Fibroblast of lung (primary cell): ENCODE results near the gene C1RL. TPM values are rescaled to one million over a fixed set of nuclear protein-coding genes. Genes with fewer than 3 reads are reported as not detected.

Experiments used
- DNase-seq, 2 donors: peaks; one replicate each; pipeline versions ENCODE4 v3.0.0 to v3.0.0-alpha.2; 2010; ENCODE audit warnings: low read depth in 2 of 2
- H2AFZ ChIP-seq: 2 replicates; pipeline ENCODE4 v1.5.1; 2012; ENCODE audit warnings: low read length, control low read depth, inconsistent platforms
- H3K27ac ChIP-seq: 2 replicates; pipeline ENCODE4 v1.5.1; 2011; ENCODE audit warnings: low read length, control low read depth; ENCODE audit not compliant: insufficient read depth
- H3K27me3 ChIP-seq: 2 replicates; pipeline ENCODE4 v1.5.1; 2011; ENCODE audit warnings: mild to moderate bottlenecking, low read length; ENCODE audit not compliant: control insufficient read depth, insufficient read depth
- H3K36me3 ChIP-seq: 2 replicates; pipeline ENCODE4 v1.5.1; 2011; ENCODE audit warnings: low read length; ENCODE audit not compliant: control insufficient read depth, insufficient read depth
- H3K4me1 ChIP-seq: 2 replicates; pipeline ENCODE4 v1.5.1; 2011; ENCODE audit warnings: low read length; ENCODE audit not compliant: control insufficient read depth, insufficient read depth; ENCODE audit errors: extremely low read depth
- H3K4me2 ChIP-seq: 2 replicates; pipeline ENCODE4 v1.5.1; 2011; ENCODE audit warnings: low read length, control low read depth; ENCODE audit not compliant: insufficient read depth; ENCODE audit errors: extremely low read depth
- H3K4me3 ChIP-seq, 4 experiments: fragments of 200-600 bp in 1 of 4; sonication (generic) in 1 of 4; replicated peaks in 1 of 4; 2 replicates each; pipeline ENCODE4 v1.5.1; 2011 to 2016; ENCODE audit warnings: low read length in 4 of 4, low read depth in 3 of 4, mild to moderate bottlenecking in 3 of 4, control low read depth in 2 of 4, inconsistent platforms in 1 of 4, mixed read lengths in 1 of 4; ENCODE audit not compliant: insufficient read depth in 1 of 4; ENCODE audit errors: control extremely low read depth in 1 of 4
- H3K79me2 ChIP-seq: 2 replicates; pipeline ENCODE4 v1.5.1; 2012; ENCODE audit warnings: mild to moderate bottlenecking, low read length, inconsistent platforms; ENCODE audit not compliant: control insufficient read depth, insufficient read depth
- H3K9ac ChIP-seq: 2 replicates; pipeline ENCODE4 v1.5.1; 2011; ENCODE audit warnings: mild to moderate bottlenecking, low read length, control low read depth; ENCODE audit not compliant: insufficient read depth
- H3K9me3 ChIP-seq: 2 replicates; pipeline ENCODE4 v1.5.1; 2012; ENCODE audit warnings: low read depth, low read length; ENCODE audit not compliant: control insufficient read depth, insufficient read depth
- H4K20me1 ChIP-seq: 2 replicates; pipeline ENCODE4 v1.5.1; 2011; ENCODE audit warnings: low read length; ENCODE audit not compliant: control insufficient read depth, insufficient read depth; ENCODE audit errors: extremely low read depth
- EZH2 ChIP-seq: IDR thresholded peaks from 2 replicates; pipeline ENCODE4 v1.5.1; 2012; ENCODE audit warnings: low read length, control low read depth, mild to moderate bottlenecking; ENCODE audit errors: missing control alignments
- polyA plus RNA-seq, 2 donors: library from polyadenylated mRNA; depleted of rRNA in 1 of 2; stranded (reverse) in 1 of 2; unstranded in 1 of 2; fragments of >200 nt; gene quantifications; 2 replicates each; pipeline ENCODE4 v1.2.1, GENCODE V29; 2011 to 2012; ENCODE audit warnings: missing spikeins in 1 of 2
- total RNA-seq: library from RNA; depleted of rRNA; stranded (reverse); fragments of >200 nt; gene quantifications from 2 replicates; pipeline ENCODE4 v1.2.1, GENCODE V29; 2014
- TF ChIP-seq, protein P1 (sequence below), 2 donors: IDR thresholded peaks in 1 of 2; conservative IDR thresholded peaks in 1 of 2; 1 replicate in 1 of 2; 2 replicates in 1 of 2; pipeline ENCODE4 v1.5.1; 2011 to 2012; ENCODE audit warnings: low read length in 2 of 2, control low read depth in 1 of 2, inconsistent platforms in 1 of 2, low read depth in 1 of 2, mild to moderate bottlenecking in 1 of 2

The C1RL gene
- total and polyA plus RNA-seq, 2 donors (not counting 1 experiment from before 2014, with no cell fraction given), result 46.2 to 64.9 TPM

DNA sequence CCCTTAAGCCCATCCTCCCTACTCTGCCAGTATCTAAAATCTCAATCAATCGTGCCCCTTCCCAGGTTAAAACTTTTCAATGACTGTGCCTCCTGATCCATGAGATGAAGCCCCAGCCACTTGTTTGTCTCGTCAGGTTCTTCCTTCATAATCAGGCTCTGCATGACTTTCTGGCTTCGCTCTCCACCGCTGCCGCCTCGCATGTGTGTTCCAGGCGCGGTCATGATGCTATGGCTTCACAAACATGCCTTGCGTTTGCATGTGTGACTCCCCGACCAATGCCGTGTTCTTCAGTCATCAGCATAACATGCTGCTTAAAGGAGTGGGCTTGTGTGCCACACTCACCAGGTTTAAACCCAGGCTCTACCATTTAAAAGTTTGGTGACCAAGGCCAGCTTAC, 5.0 kb upstream of the C1RL start:
- no peaks in the 10 kb centered on the region for H3K79me2 ChIP-seq
- no peak for DNase-seq
- no peaks in the 10 kb centered on the region for H4K20me1 ChIP-seq
- peaks cover 3% of the 10 kb centered on the region for H3K4me1 ChIP-seq
- no peak overlapping the region for H3K4me2 ChIP-seq
- H3K9me3 ChIP-seq, result no peaks in the 10 kb centered on the region
- H3K27ac ChIP-seq, result no peak overlapping the region
- H3K36me3 ChIP-seq, result peaks cover 4% of the 10 kb centered on the region
- no peak overlapping the region for H3K9ac ChIP-seq
- no peaks in the 10 kb centered on the region for H3K27me3 ChIP-seq
- no peak overlapping the region for H3K4me3 ChIP-seq
- no peak overlapping the region for H2AFZ ChIP-seq
- no peak for TF ChIP-seq EZH2
- TF ChIP-seq, protein P1, sequence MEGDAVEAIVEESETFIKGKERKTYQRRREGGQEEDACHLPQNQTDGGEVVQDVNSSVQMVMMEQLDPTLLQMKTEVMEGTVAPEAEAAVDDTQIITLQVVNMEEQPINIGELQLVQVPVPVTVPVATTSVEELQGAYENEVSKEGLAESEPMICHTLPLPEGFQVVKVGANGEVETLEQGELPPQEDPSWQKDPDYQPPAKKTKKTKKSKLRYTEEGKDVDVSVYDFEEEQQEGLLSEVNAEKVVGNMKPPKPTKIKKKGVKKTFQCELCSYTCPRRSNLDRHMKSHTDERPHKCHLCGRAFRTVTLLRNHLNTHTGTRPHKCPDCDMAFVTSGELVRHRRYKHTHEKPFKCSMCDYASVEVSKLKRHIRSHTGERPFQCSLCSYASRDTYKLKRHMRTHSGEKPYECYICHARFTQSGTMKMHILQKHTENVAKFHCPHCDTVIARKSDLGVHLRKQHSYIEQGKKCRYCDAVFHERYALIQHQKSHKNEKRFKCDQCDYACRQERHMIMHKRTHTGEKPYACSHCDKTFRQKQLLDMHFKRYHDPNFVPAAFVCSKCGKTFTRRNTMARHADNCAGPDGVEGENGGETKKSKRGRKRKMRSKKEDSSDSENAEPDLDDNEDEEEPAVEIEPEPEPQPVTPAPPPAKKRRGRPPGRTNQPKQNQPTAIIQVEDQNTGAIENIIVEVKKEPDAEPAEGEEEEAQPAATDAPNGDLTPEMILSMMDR (conservative IDR thresholded peaks at IDR 0.05 in 1 of 2, IDR thresholded peaks at IDR 0.05 in 1 of 2; ENCODE audit: low read depth in 1 of 2, low read length in 2 of 2), result no peak

DNA sequence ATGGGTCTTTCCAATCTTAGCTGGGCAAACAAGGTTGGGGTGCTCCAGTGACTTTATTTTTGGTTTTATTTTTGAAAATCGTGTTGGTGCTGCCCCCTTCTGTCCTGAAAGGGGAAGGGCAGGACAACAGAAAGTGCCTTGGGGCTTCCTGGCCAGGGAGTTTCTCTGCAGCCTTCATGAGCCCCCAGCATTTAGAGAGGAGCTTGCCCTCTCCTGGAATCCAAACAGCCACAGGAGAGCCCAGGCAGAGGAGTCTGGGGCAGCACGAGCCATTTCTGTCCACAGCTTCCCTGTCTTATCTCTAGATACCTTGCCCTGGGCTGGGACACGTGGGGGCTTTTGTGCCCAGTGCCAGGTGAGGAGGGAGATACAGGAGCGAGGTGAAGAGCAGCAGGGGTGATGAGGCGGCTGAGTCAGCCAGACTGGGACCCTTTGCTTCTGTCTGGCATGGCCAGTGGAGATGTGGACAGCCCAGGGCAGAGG, 4.4 kb upstream of the C1RL start:
- H3K79me2 ChIP-seq, result peaks cover 3% of the 10 kb centered on the region
- peaks cover 4% of the 10 kb centered on the region for H3K36me3 ChIP-seq
- H3K4me3 ChIP-seq, result no peak overlapping the region
- no peak overlapping the region for H3K4me2 ChIP-seq
- H3K27ac ChIP-seq, result no peak overlapping the region
- no peaks in the 10 kb centered on the region for H3K27me3 ChIP-seq
- peaks cover 3% of the 10 kb centered on the region for H3K4me1 ChIP-seq
- H3K9me3 ChIP-seq, result no peaks in the 10 kb centered on the region
- TF ChIP-seq, protein P1 (conservative IDR thresholded peaks at IDR 0.05 in 1 of 2, IDR thresholded peaks at IDR 0.05 in 1 of 2; ENCODE audit: low read depth in 1 of 2, low read length in 2 of 2), result peak; percentile 76 to 81
- TF ChIP-seq EZH2, result no peak
- H2AFZ ChIP-seq, result no peak overlapping the region
- DNase-seq, result peak in 1 of 2 donors; percentile 63
- no peak overlapping the region for H3K9ac ChIP-seq
- H4K20me1 ChIP-seq, result no peaks in the 10 kb centered on the region

GRCh38 chr12:7112041-7112440, 3.0 kb upstream of the C1RL start:
- H3K4me1 ChIP-seq, result peaks cover 5% of the 10 kb centered on the region
- no peak overlapping the region for H3K4me3 ChIP-seq
- DNase-seq, result no peak
- H4K20me1 ChIP-seq, result no peaks in the 10 kb centered on the region
- no peaks in the 10 kb centered on the region for H3K27me3 ChIP-seq
- TF ChIP-seq, protein P1 (conservative IDR thresholded peaks at IDR 0.05 in 1 of 2, IDR thresholded peaks at IDR 0.05 in 1 of 2; ENCODE audit: low read depth in 1 of 2, low read length in 2 of 2), result no peak
- no peak for TF ChIP-seq EZH2
- no peak overlapping the region for H3K4me2 ChIP-seq
- no peak overlapping the region for H3K9ac ChIP-seq
- H3K27ac ChIP-seq, result no peak overlapping the region
- no peak overlapping the region for H2AFZ ChIP-seq
- H3K36me3 ChIP-seq, result peaks cover 4% of the 10 kb centered on the region
- no peaks in the 10 kb centered on the region for H3K9me3 ChIP-seq
- H3K79me2 ChIP-seq, result peaks cover 10% of the 10 kb centered on the region
